PC-9 (cell line): ENCODE data around the gene OSBPL2. TPM values are rescaled to one million over a fixed set of nuclear protein-coding genes. Genes with fewer than 3 reads are reported as not detected.

Experiments used
- BruUV-seq: library from RNA; stranded (reverse); fragments of 400-500 nt; replicated peaks from 2 replicates; lab custom pipeline; 2021; lab: Mats Ljungman, UMichigan
- CTCF ChIA-PET: fragments of 300-600 bp; sonication (Branson Sonifier 250); formaldehyde crosslinking; loops from one replicate; lab custom pipeline; 2022; ENCODE audit warnings: antibody characterized with exemption; lab: Charles Lee
- POLR2A ChIA-PET: fragments of 300-600 bp; sonication (Branson Sonifier 250); formaldehyde crosslinking; loops from one replicate; lab custom pipeline; 2022; ENCODE audit warnings: antibody characterized with exemption; ENCODE audit not compliant: unreplicated experiment; lab: Charles Lee
- DNase-seq, 2 experiments: peaks; one replicate each; pipeline versions ENCODE4 v3.0.0 to v3.0.0-alpha.2; 2015 to 2022; ENCODE audit warnings: mixed read lengths in 1 of 2
- H2AFZ ChIP-seq: fragments of 200-600 bp; sonication (generic); 2 replicates; pipeline ENCODE4 v1.8.1; 2017; ENCODE audit warnings: antibody characterized with exemption
- H3F3A ChIP-seq: fragments of 200-600 bp; sonication (generic); 2 replicates; pipeline ENCODE4 v1.8.1; 2017; ENCODE audit warnings: antibody characterized with exemption, mild to moderate bottlenecking, low read depth; ENCODE audit not compliant: insufficient read depth
- H3K27ac ChIP-seq: fragments of 200-600 bp; sonication (generic); 2 replicates; pipeline ENCODE4 v1.6.1; 2016; ENCODE audit warnings: mixed run types
- H3K27me3 ChIP-seq: fragments of 200-600 bp; sonication (generic); 2 replicates; pipeline ENCODE4 v1.6.1; 2016; ENCODE audit warnings: low read depth, mixed run types; ENCODE audit not compliant: insufficient read depth
- H3K36me3 ChIP-seq: fragments of 200-600 bp; sonication (generic); 2 replicates; pipeline ENCODE4 v1.6.1; 2016; ENCODE audit warnings: low read depth, mixed run types
- H3K4me1 ChIP-seq: fragments of 200-600 bp; sonication (generic); replicated peaks from 2 replicates; pipeline ENCODE4 v1.6.1; 2016; ENCODE audit warnings: mixed run types; ENCODE audit not compliant: insufficient read depth
- H3K4me2 ChIP-seq: fragments of 200-600 bp; sonication (generic); 2 replicates; pipeline ENCODE4 v1.6.1; 2017; ENCODE audit warnings: mixed run types
- H3K4me3 ChIP-seq: fragments of 200-600 bp; sonication (generic); 2 replicates; pipeline ENCODE4 v1.6.1; 2016; ENCODE audit warnings: mixed run types
- H3K79me2 ChIP-seq: fragments of 200-600 bp; sonication (generic); 2 replicates; pipeline ENCODE4 v1.6.1; 2017; ENCODE audit warnings: low read depth, mixed run types
- H3K9me2 ChIP-seq: fragments of 200-600 bp; sonication (generic); 2 replicates; pipeline ENCODE4 v1.8.1; 2017; ENCODE audit warnings: mild to moderate bottlenecking; ENCODE audit not compliant: insufficient read depth
- H3K9me3 ChIP-seq: fragments of 200-600 bp; sonication (generic); 2 replicates; pipeline ENCODE4 v1.8.1; 2016; ENCODE audit warnings: low read depth; ENCODE audit not compliant: insufficient read depth
- H4K20me1 ChIP-seq: fragments of 200-600 bp; sonication (generic); 2 replicates; pipeline ENCODE4 v1.8.1; 2017; ENCODE audit not compliant: insufficient read depth
- EZH2 ChIP-seq: fragments of 200-600 bp; sonication (generic); IDR thresholded peaks from 2 replicates; pipeline ENCODE4 v1.8.0; 2017; ENCODE audit warnings: antibody characterized with exemption, low read depth
- intact Hi-C: fragments of 100-400 bp; cut with micrococcal nuclease; formaldehyde crosslinking; loops from one replicate; pipeline ENCODE4 v1.10.0; 2022; ENCODE audit not compliant: unreplicated experiment
- total RNA-seq: library from RNA; stranded (reverse); gene quantifications from 2 replicates; pipeline ENCODE4 v1.2.3, GENCODE V29; 2021
- TF ChIP-seq, protein P1 (sequence below): fragments of 200-600 bp; sonication (generic); conservative IDR thresholded peaks from 2 replicates; pipeline ENCODE4 v1.6.1; 2017; ENCODE audit warnings: mixed run types, antibody characterized with exemption, mild to moderate bottlenecking, moderate library complexity

Gene OSBPL2
- total RNA-seq, 1 experiment from 2014 or later: 84.8 TPM

DNA sequence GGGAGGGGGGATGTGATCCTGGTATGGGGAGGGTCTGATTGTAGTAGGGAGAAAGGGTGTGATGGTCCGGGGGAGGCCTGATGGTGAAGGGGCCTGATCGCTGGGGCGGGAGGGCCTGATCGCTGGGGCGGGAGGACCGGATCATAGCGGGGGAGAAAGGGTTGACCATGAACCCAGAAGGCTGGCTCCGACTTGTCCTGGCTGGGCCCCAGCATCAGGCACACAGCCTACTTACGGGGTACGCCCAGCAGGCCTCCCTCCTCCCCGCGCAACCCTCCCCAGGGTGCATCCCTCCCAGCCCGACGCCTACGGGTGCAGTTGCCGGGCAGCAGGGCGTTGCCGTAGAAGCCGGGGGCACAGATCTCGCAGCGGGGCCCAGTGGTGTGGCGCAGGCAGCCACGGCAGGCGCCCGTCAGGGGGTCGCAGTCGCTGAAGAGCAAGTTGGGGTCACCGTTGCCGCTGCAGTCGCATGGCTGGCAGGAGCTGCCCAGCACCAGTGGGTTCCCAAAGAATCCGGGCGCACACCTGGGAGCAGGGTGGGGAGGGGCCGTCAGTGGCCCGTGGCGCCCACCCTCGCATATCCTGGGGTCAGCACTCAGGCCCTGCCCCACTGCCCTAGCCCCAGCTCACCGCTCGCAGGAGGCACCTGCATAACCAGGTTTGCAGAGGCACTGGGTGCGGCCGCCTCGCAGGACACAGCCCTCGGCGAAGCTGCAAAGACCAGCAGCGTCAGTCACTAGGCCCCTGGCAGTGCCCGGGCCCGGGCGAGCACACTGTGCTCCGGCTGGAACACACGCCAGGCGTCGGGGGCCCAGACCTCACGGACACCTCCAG is 85.0 kb downstream of the OSBPL2 start:
- Histone ChIP-seq H3K9me2 (no peaks in the 10 kb centered on the region), H3K79me2 (no peaks in the 10 kb centered on the region), H3K4me3 (no peak overlapping the region), H3K36me3 (peaks cover 13% of the 10 kb centered on the region), H3K4me2 (no peak overlapping the region), H4K20me1 (peaks cover 66% of the 10 kb centered on the region), H2AFZ (no peak overlapping the region), H3F3A (peaks cover 75% of the 10 kb centered on the region), H3K27me3 (no peaks in the 10 kb centered on the region), H3K9me3 (no peaks in the 10 kb centered on the region), H3K27ac (no peak overlapping the region), H3K4me1 (no peaks in the 10 kb centered on the region)
- ChIA-PET CTCF (no interaction called here), POLR2A (no interaction called here)
- intact Hi-C loops: no loop called here
- DNase-seq: no peak
- no peak for TF ChIP-seq EZH2
- TF ChIP-seq, protein P1, sequence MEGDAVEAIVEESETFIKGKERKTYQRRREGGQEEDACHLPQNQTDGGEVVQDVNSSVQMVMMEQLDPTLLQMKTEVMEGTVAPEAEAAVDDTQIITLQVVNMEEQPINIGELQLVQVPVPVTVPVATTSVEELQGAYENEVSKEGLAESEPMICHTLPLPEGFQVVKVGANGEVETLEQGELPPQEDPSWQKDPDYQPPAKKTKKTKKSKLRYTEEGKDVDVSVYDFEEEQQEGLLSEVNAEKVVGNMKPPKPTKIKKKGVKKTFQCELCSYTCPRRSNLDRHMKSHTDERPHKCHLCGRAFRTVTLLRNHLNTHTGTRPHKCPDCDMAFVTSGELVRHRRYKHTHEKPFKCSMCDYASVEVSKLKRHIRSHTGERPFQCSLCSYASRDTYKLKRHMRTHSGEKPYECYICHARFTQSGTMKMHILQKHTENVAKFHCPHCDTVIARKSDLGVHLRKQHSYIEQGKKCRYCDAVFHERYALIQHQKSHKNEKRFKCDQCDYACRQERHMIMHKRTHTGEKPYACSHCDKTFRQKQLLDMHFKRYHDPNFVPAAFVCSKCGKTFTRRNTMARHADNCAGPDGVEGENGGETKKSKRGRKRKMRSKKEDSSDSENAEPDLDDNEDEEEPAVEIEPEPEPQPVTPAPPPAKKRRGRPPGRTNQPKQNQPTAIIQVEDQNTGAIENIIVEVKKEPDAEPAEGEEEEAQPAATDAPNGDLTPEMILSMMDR: no peak
- BruUV-seq: no TSS peak

DNA sequence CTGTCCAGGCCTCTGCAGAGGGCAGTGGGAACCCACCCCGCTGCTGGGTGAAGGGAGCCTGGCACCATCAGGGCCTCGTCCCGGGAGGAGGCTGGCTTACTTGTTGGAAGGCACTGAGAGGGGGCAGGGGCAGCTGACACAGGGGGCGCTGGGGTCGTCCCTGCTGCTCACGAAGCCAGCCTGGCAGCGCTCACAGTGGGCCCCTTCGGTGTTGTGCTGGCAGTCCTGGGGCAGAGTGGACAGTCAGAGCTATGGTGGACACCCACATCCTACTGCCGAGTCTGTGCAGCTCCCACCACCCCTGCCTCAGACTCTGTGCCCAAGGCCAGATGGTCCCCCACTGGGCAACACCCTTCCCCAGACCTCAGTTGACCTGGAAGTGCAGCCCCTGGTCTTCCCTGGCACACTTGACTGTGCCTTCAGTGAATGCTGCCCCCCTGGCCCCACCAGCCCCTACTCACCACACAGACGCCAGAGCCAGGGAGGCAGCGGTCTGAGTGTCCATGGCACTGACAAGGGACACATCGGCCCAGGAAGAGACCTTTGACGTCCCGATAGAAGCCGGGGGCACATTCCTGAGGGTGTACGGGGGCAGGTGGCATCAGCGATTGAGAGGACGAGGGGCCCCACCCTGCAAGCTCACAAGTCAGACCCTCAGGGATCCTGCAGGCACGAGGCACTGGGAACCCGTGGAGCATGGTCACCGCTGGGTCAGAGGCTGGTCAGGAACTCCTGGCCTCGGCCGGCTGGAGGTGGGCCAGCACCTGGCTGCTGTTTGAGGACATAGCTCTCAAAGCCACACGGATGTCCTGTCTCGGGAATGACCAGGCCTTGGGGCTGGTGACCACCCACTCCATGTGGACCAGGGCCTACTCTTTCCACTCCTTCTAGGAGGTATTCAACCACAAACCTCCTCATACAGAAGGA is 85.9 kb downstream of the OSBPL2 start:
- H3K9me3 ChIP-seq: no peaks in the 10 kb centered on the region
- H3K27me3 ChIP-seq: no peaks in the 10 kb centered on the region
- BruUV-seq: TSS peak; percentile 18
- no peaks in the 10 kb centered on the region for H3K79me2 ChIP-seq
- DNase-seq: no peak
- peaks cover 66% of the 10 kb centered on the region for H4K20me1 ChIP-seq
- H2AFZ ChIP-seq: no peak overlapping the region
- CTCF ChIA-PET: no interaction called here
- H3K36me3 ChIP-seq: peaks cover 14% of the 10 kb centered on the region
- no peaks in the 10 kb centered on the region for H3K4me1 ChIP-seq
- TF ChIP-seq EZH2: no peak
- TF ChIP-seq, protein P1: no peak
- POLR2A ChIA-PET: no interaction called here
- H3K9me2 ChIP-seq: no peaks in the 10 kb centered on the region
- no peak overlapping the region for H3K4me3 ChIP-seq
- H3F3A ChIP-seq: peaks cover 75% of the 10 kb centered on the region
- H3K27ac ChIP-seq: no peak overlapping the region
- intact Hi-C loops: no loop called here
- no peak overlapping the region for H3K4me2 ChIP-seq

DNA sequence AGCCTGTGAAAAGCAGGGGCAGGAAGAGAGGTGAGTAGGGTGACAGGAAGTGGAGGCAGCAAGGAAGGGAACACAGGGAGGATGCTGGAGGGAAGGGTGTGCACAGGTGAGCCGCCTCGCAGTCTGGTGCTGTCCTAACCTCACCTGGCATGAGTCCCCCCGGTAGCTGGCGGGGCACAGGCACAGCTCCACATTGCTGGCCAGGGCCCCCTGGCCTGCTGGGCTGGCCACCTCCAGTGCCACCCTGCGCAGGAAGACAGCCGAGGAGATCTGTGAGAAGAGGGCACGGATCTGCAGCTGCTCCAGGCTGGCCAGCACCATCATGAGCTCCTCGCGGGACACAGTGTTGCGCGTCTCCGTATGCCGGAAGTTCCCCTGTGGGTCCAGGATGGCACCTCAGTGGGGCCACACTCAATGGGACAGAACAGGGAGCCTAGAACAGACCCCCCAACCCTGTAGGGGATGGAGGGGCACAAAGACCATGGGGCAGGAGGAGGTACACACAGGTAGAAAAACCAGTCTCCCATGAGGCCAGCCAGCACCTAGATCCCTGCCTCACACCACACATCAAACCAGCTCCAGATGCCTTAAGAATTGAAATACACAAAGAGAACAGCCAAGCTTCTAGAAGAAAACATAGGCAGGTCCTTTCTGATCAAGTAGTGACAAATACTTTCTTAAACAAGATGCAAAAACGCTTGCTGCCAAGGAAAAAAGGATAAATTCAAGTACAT is 87.0 kb downstream of the OSBPL2 start:
- no peak for DNase-seq
- POLR2A ChIA-PET: interaction anchor here (0.7 kb wide), 1 partner anchor 24 kb away, joined by 3 read pairs; no protein-coding TSS in a partner anchor
- CTCF ChIA-PET: no interaction called here

More for the DNA sequence above, 87.0 kb downstream of the OSBPL2 start:
- Histone ChIP-seq H3K4me1 (no peaks in the 10 kb centered on the region), H3K4me3 (no peak overlapping the region), H3K4me2 (no peak overlapping the region), H4K20me1 (peaks cover 72% of the 10 kb centered on the region), H3K9me2 (no peaks in the 10 kb centered on the region), H3K27me3 (no peaks in the 10 kb centered on the region), H3K9me3 (no peaks in the 10 kb centered on the region), H2AFZ (no peak overlapping the region), H3K36me3 (peaks cover 16% of the 10 kb centered on the region), H3K79me2 (0 out of 2 replicates have a peak, but pooled peaks cover 4% of the 10 kb centered on the region), H3K27ac (no peak overlapping the region), H3F3A (peaks cover 72% of the 10 kb centered on the region)
- intact Hi-C loops: no loop called here
- TF ChIP-seq EZH2: no peak
- TF ChIP-seq, protein P1: no peak
- BruUV-seq: no TSS peak
